A549 (cell line): Measurements from ENCODE around the gene RPL13A.
"Not testable (repeated sequence)": the region's sequence is repeated elsewhere in the genome, so short reads cannot be mapped to it uniquely, and the experiment has no call there.

Source experiments
- CTCF ChIP-seq: fragments of >200 bp; sonication (Bioruptor Twin); formaldehyde crosslinking; IDR thresholded peaks from 3 replicates; pipeline ENCODE4 v1.5.1; 2016
- POLR2A ChIP-seq: IDR thresholded peaks from 2 replicates; pipeline ENCODE4 v1.6.1; 2012; ENCODE audit warnings: mild to moderate bottlenecking, low read length

DNA sequence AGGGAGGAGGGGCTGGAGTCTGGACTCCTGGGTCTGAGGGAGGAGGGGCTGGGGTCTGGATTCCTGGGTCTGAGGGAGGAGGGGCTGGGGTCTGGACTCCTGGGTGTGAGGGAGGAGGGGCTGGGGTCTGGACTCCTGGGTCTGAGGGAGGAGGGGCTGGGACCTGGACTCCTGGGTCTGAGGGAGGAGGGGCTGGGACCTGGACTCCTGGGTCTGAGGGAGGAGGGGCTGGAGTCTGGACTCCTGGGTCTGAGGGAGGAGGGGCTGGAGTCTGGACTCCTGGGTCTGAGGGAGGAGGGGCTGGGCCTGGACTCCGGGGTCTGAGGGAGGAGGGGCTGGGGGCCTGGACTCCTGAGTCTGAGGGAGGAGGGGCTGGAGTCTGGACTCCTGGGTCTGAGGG lies 26.3 kb upstream of the RPL13A start:
- not testable (repeated sequence) for TF ChIP-seq CTCF, POLR2A
